HG03575 (cell line): ENCODE results near the gene B3GALT5.
"Not testable (repeated sequence)": the region's sequence is repeated elsewhere in the genome, so short reads cannot be mapped to it uniquely, and the experiment has no call there.

Experiments used
- ATAC-seq: cut with Tn5 transposase; IDR thresholded peaks from one replicate; pipeline ENCODE4 v1.9.1; 2021; ENCODE audit not compliant: unreplicated experiment, insufficient number of reproducible peaks, low FRiP score; ENCODE audit errors: extremely low read depth

The B3GALT5 gene

GRCh38 chr21:39681257-39681656, 68.5 kb downstream of the B3GALT5 start:
- no peak for ATAC-seq

DNA sequence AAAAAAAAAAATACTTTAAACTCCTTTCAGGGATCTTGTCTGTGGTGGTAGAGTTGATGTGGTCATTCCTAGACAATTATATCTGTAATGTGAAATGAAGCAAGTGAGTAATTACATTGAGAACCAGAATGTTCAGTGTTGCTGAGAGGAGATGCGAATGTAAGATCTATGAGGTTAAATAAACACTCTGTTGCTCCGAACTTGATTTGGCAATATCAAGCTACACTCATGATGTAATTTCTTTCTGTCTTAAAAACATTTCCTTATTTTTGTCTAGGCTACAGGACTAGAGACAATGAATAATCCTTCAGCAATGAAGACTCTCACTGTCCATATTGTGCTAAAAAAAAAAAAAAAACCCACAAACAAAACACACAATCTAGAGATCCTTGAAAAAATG, 69.1 kb downstream of the B3GALT5 start:
- ATAC-seq = no peak

GRCh38 chr21:39685236-39685635, 72.5 kb downstream of the B3GALT5 start:
- no peak for ATAC-seq

DNA sequence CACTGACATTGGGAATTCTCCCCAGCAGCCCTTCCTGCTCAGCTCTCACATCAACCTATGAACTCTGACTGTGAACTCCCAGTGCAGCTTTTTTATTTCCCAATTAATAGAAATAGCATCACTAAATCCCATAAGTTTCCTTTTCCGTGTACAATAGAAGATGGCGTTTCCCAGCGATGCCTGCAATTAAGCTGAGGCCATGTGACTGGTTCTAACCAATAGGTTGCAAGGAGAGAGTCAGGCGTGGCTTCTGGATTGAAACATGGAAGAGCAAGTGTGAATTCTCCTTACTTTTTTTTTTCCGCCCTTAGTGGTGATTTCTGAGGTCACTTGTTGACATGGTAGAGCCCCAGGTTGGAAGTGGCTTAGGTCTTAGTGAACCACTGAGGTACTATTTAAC, 73.3 kb downstream of the B3GALT5 start:
- ATAC-seq = no peak

GRCh38 chr21:39686646-39687468, 74.1 kb downstream of the B3GALT5 start:
- ATAC-seq = no peak

DNA sequence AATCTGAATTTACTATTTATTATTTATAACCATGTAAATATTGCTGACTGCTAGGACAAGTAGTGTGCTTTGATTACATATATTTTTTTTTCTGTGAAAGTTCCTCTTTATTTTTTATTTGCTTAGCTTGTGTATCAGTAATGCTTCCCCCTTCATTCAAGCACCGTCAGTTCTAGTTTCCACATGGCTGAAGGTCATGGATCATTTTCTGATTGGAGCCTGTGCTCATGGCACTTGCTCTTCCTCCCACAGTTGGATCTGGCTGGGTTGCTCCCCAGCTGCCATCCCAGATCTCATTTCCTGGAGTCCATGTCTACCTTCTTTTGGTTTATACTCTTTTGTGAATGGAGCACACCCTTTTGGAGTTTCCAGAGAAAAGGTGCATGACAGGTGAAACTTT, 75.3 kb downstream of the B3GALT5 start:
- ATAC-seq = no peak

DNA sequence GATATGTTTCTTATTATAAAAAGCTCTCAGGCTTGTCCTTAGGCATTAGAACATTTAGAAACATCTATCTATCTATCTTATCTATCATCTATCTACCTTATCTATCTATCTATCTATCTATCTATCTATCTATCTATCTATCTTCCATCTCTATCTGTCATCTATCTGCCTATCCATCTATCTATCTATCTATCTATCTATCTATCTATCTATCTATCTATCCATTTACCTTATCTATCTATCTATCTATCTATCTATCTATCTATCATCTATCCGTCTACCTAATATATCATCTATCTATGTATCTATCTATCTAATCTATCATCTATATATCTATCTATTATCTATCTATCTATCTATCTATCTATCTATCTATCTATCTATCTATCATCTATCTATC, 77.1 kb downstream of the B3GALT5 start:
- ATAC-seq = not testable (repeated sequence)

GRCh38 chr21:39690454-39690853, 77.7 kb downstream of the B3GALT5 start:
- no peak for ATAC-seq

DNA sequence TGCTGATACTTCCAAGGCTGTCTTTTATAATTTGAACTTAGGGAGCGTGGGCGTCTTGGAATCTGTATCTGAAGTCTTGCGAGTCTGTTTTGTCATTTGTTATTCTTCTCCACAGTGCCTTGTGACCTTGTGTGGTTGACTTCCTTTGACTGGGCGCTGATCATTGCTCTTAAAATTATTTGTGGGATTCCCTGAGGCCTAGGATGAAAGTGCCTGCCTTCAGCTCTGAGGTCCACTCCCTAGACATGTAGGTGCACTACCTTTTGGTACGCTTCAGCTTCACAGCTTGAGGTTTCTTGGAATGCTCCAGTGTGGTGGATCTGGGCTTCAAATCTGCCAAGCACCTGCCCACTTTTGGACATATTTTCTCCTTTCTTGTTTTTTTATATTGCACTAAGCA, 82.0 kb downstream of the B3GALT5 start:
- ATAC-seq = no peak

DNA sequence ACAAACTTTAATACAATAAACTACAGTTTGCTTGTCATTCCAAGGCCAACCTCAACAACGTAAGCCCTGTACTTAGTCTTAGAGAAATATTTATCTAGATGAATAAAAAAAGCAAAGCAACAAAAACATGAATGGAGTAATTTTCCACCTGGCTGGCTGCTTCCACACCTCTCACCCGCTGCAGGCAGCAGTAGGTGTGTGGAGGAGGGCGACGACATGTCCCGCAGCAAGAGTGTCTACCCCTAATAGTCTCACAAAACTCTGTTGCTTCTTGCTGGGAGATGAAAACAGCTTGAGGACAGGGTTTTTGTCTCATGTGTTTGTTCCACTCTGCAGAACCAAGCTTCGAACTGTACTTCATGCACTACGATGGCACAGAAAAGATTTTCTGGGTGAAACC, 83.5 kb downstream of the B3GALT5 start:
- no peak for ATAC-seq

DNA sequence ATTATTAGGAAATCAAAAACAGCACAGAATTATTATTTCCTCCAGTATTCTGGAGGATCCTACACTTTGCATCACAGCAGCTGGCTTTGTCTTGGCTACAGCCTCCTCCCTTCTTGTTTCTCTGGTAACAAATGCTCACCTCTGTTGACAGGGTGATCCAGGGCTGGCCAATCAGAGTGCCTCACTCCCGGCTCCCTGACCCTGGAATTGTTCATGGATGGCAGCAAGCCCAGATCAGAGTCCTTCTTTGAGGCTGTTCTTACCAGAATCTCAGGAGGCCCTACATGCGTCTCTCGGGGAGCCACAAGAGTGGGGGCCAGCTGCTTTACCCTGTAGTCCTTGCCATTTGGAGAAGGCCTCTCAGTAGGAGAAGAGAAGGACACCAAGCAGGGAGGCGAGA, 83.9 kb downstream of the B3GALT5 start:
- no peak for ATAC-seq

GRCh38 chr21:39700318-39700717, 87.6 kb downstream of the B3GALT5 start:
- no peak for ATAC-seq

DNA sequence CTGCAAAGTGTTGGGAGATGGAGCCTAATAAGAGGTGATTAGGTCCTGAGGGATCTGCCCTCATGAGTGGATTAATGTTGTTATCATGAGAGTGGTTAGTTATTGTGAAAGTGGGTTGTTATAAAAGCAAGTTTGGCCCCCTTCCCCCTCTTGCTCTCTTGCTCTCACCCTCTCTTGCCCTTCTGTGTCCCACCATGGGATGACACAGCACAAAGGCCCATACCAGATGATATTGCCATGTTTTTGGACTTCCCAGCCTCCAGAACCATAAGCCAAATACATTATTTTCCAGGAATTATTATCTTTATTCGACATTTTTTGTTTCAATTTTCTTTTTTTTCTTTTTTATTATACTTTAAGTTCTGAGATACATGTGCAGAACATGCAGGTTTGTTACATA, 90.8 kb downstream of the B3GALT5 start:
- ATAC-seq = no peak

- no peak for ATAC-seq
Measured at GRCh38 chr21:39705849-39706248, 93.1 kb downstream of the B3GALT5 start.

- ATAC-seq = no peak
Measured at GRCh38 chr21:39707316-39707715, 94.6 kb downstream of the B3GALT5 start.

DNA sequence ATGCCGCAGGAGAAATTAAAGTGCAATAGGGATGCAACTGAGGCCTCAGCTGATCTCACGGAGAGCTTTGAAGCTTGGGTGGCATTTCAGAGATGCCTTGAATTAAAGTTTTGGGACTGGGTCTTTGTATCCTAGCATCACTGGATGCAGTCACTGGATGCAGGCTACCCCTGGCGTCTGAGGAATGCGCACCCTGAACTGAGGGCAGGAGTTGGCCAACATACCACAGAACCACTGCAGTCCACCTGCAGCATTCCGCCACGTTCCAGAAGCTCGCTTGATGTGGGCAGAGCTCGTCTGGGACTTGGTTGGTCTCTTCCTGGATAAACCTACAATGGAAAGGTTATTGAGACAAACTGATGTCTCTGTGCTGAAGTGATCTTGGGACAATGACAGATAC, 98.1 kb downstream of the B3GALT5 start:
- ATAC-seq = no peak

- no peak for ATAC-seq
Measured at GRCh38 chr21:39712273-39712672, 99.5 kb downstream of the B3GALT5 start.

- no peak for ATAC-seq
Measured at GRCh38 chr21:39712976-39713375, 100.2 kb downstream of the B3GALT5 start.

DNA sequence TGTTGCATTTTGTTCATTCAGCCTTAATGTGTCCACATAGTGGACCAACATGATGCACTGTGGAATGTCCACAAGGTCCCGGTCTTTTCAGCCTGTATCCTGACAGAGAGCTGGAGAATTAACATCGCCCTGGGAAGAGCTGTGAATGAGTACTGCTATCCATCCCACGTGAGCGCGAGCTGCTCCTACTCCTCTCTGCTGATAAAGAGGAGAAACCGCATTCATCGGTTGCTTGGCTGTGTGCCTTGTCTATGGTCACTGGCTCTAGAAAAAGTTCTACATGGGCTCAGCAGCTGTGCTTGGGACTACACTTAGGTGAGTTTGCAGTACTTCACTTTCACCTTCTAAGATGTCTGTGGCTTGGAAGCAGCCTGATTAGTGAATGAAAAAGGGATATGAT, 101.2 kb downstream of the B3GALT5 start:
- no peak for ATAC-seq

DNA sequence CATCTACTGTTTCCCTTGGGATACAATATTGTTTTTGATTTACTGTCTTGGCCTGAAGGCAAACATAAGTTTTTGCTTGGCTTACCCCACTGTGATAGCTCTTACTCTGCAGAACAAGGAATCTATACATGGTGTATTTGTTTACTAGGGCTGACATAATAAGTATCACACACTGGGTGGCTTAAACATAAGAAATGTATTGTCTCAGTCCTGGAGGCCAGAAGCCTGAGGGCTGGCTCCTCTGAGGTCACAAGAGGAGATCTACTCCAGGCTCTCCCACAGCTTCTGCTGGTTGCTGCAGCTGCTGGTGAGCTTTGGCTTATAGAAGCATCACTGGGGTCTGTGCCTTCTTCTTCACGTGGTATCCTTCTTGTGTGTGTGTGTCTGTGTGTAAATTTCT, 101.6 kb downstream of the B3GALT5 start:
- no peak for ATAC-seq

GRCh38 chr21:39715804-39716397, 103.2 kb downstream of the B3GALT5 start:
- ATAC-seq = no peak
